Activated CD4-positive, alpha-beta T cell treated with anti-CD3 and anti-CD28 coated beads for 1 hour (primary cell): ENCODE measurements around the gene PHF8.

ENCODE experiments used
- DNase-seq: peaks from one replicate; pipeline ENCODE4 v3.0.0-alpha.2; 2020

Gene PHF8

DNA sequence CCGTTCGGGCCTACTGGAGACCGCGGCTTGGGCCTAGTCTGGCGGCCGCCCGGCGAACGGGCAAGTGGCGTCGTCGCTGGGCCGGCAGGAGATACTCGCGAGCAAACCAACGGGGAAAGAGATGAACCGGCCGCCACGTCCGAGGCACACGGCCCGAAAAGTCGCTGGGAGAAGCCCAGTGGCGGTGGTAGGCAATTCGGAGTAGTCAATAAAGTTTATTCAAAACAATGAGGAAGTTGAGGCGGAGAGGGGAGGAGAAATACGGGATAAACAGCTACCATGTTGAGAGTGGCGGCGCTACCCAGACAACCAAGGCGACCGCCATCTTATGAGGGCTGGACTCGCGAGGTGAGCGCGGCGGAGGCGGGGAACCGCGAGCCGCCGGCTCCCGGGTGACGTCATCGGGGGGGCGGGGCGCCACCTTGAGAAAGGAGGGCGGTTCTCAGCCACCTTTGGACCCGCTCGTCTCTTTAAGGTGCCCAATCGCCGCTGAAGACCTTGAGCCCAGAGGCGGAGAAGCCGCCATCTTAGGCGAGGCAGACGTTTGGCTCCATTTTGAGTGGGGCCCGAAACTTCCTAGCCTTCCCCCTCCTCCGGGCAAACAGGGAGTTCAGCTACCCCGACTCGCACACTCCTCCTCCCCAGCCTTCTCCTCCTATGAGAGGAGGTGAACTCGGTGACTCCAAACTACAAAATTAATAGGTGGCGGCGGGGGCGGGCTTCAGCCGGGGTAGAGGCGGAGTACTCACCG lies at the start of gene PHF8:
PHF8 (minus strand) TSS at position 348 of the 751 bp plus-strand sequence. CDS start 1,745 bp downstream, outside the sequence.
- peak; percentile 93 for DNase-seq

DNA sequence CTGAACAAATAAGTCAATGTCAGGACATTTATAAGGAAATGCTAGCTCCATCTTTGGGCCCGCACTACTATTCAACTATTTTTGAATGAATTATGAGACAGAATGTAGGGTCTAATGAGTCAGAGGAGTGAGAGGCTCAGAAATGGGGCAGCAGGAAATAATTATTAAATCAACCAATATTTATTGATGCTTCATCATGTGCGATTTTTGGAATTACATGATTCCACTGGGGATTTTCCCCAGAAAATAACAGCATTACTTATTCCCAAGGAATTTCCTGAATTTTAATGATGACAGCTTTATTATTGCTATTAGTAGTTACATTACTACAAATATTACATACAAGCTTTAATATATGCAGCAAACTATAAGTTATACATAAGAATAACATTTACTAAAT lies 49.3 kb upstream of the PHF8 start:
- no peak for DNase-seq

DNA sequence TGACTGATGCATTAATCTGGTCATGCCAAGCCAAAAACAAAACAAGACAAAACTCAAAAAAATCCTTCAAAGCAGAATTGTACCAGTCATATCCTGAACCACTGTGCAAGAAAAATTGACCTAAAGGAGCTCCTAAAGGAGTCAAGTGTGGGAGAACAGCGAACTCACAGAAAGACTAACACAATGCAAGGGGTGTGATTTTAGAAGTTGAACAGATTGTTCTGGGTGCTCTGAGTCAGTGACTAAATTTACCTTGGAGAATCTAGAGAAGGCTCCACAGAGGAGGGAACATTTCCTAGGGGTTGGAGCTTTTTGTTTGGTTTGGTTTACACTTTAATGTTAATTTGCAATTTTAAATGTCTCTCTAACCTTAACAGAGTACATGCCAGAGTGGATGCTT lies 48.9 kb upstream of the PHF8 start:
- DNase-seq, result no peak

DNA sequence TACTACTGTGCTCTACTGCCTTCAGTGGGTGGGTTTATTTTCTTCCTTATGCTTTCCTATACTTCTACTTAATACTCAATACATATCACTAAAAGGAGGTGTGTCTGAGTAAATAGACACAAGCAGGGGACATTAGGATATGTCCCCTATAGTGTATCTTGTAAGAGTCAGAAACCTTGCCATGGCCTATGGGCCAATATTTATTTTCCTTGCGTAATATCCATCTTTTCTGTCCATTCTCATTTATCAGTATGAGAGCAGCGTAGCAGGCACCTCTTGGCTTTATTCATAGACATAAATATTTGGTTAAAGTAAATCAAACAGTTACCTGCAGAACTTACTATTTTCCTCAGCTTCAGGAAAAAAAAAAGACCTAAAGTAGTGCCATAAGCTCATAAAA lies 46.6 kb upstream of the PHF8 start:
- no peak for DNase-seq

DNA sequence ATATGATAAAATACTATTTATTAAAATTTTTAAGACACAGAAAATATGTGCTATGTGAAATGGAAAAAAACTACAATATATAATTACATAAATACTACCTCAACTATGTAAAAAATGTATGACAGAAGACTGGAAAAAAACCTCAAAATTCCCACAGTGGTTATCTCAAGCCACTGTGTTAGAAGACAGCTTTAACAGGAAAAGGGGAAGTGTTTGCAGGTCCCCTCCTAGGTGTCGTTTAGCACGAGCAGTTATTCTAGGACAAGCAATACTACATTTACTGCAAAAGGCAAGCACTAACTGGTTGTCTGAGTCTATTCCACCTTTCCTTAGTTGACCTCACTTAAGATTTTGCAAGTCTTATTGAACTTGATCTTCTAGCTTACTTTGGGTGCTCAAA lies 44.9 kb upstream of the PHF8 start:
- DNase-seq, result no peak

DNA sequence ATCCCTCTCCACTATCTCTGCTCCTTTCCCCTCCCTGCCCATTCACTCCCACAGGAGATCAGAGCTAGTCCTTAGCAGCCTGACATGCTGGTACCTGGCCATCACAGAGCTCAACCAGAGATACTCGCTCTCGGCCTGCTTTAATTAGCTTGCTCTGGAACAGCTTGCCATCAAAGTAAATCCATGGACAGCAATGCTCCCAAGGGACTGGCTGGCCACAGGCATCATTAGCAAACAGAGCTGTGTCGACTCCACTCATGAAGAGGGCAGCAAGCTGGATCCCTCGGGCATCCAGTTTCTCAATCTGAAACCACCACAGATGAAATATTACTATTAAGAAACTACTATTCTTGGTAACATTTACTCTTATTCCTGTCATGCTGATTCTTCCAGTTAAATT lies 43.4 kb upstream of the PHF8 start:
- DNase-seq, result no peak

DNA sequence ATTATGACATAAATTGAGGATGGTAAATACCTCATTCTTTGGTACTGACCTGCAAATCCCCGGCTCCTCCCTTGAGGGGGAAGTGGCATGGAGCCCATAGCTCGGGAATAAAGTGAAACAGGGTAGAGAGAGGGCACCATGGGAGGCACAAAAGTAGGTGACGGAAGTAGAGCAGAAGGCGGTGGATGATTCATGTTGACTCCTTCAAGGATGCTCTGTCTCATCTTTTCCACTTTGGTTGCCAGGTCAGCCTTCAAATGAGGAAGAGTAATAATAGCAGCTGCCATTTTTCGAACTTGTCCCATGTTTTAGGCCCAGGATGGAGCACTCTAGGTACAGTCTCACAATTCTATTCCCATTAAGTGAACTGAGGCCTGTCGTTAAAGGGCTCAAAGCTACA lies 41.4 kb upstream of the PHF8 start:
- no peak for DNase-seq

DNA sequence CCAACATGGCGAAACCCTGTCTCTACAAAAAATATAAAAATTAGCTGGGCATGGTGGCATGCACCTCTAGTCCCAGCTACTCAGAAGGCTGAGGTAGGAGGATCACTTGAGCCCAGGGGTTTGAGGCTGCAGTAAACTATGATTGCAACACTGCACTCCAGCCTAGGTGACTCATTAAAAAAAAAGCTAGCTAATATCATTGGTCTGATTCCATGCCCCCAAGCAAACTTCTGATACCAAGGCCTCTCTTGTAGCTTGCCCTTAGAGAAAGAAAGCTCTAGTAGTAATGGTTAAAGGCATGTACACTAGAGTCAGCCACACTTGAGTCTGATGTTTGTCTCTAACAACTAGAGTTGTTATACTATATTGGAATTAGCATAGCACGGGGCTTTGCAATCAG lies 32.6 kb upstream of the PHF8 start:
- DNase-seq, result no peak

DNA sequence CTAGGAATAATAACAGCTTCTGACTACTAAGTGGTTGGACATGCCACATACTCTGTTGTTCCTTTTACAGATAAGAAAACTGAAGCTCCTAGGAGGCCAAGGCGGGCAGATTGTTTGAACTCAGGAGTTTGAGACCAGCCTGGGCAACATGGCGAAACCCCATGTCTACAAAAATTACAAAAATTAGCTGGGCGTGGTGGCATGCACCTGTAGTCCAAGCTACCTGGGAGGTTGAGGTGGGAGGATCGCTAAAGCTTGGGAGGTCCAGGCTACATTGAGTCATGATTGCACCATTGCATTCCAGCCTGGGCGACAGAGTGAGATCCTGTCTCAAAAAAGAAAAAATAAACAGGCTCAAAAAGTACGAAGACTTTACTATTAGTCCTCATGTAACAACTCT lies 30.6 kb upstream of the PHF8 start:
- no peak for DNase-seq

DNA sequence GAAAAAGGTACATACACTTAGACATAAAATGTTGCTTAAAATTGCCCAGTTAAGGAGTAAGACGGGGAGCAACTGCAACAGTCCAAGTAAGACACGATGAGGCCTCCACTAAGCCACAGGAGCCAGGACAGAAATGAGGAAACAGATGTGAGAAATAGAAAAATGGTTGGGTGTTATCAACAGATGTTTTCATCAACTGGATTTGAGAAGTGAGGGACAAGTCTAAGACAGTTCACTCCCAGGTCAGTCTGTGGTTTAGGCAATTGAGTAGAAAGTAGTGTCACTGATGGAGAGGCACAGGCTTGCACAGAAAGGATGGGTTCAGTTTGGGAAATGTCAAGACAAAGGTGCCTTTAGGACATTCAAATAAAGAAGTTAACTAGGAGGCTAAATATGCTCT lies 23.5 kb upstream of the PHF8 start:
- DNase-seq, result no peak

DNA sequence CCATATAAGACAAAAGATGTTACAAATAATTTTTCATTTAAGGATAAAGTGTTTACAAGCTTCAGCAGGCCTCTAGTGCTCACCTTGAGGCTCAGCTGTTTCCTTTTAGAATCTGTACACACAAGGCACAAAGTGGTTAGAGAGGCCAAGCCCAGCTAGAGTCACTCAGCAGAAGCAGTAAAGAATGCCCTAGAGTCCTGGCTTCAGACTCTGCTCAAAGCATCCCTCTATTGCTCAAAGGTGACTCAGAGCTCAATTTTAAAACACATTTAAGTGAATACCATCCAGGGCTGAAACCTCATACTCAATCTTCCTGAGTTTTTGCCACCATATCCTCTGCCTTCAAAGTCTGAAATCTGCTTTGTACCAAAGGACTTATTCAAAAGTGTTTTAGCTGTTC lies 22.6 kb upstream of the PHF8 start:
- DNase-seq, result no peak

DNA sequence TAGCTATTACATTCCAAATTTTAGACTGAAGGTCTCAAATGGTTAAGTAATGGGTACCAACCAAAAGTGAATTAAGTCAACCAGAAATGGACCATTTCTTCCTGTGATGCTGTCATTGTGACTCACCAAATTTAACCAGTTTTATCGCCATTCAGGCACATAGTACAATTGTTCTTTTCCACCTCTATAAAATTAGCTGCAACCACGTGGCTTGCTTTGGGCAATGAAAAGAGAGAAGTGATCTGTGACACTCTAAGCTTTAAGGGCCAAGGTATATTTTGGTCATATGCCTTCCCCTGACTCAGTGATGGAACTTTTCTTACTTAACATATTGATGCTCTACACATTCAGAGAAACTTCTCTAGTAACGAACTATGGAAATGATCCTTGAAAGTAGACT lies 20.3 kb upstream of the PHF8 start:
- no peak for DNase-seq

DNA sequence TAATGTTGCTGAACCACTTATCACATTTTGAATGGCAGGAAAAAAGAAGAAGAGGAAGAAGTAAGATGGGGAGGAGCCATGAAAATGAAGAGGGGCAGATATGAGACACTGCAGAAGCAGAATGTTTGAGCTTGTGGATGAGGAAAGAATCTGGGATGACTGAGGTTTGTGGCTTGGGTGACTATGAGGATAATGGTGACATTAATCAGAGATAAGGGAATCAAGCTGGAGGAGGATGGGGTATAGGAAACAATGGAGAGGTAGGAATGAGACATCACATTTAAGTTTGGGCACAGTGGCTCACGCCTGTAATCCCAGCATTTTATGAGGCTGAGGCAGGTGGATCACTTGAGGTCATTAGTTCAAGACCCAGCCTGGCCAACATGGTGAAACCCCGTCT lies 19.1 kb upstream of the PHF8 start:
- no peak for DNase-seq

DNA sequence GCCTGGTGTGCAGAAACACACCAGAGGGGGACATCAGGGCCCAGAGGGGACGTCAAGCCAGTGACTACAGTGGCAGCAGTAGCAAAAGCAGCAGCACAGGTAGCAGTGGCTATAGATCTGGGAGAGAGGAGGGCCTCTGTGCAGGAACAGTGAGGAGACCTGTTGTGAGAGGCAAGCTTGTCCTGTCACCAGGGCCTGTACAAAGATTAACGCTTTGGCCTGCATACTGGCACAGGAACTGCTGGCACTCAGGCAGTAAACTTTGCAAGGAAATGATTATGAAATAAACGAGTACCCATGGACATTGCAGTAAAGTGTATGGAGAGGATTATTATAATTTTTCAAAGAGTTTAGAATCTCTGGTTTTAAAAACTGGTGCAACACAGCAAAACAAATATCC lies 5.5 kb upstream of the PHF8 start:
- DNase-seq, result no peak

DNA sequence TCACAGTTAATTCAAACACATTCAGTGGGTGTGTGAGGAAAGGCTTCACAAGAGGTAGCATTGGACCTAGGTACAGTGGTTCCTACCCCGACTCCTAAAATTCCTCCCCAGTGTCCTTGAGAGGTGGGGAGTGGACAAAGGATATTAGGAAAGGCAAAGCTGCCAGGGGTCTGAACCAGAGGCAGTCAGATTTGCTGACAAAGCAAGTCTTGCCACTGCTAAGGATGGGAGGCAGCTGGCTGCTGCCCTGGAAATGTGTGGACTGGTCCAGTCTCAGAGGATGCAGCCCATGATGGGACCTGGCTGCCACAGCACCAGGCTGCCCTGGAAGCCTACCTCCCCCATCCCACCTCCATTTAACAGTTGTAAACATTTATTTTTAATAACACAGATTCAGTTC lies 4.1 kb upstream of the PHF8 start:
- DNase-seq, result no peak

DNA sequence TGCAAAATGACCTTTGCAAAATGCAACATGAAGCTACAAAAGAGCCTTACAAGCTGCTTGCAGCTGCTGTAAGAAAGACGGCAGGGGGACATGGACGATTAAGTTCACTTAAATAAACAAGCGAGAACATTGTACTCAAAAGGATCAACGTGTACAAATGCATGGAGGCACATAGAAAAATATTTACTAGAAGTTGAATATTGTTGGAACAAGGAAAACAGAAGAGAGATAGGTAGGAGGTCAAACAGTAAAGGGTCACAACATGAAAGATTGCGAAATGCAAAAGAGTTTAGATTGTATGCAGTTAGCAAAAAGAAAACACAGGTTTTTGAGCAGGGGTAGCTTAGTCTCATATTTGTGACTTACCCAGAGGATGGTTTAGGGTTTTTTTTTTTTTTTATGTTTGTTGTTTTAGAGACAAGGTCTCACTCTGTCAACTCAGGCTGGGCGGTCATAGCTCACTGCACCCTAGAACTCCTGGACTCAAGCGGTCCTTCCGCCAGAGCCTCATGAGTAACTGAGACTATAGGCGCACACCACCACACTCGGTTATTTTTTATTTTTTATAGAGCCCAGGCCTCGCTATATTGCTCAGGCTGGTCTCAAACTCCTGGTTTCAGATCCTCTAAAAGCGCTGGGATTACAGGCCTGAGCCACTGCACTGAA lies 1.4 kb upstream of the PHF8 start:
- no peak for DNase-seq

DNA sequence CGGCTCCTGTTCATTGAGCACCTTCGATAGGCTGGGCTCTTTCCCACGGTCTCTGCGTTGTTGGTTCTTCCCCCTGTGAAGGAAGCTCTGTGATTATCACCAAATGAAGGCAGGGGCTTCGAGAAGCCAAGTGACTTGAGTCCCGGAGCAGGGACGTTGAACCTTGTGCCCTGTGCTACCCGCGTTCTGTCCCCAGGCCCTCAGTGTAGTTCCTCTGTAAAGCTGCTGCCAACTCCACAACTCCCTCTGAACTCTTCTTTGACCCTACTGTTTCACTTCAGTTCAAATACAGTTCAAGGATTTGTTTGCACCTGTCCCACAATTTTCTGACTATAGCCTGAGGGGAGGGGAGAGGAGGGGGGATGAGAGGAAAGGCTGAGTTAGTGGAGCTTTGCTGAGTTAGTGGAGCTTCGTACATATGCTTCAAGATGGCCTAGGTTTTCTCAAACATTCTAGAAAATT lies 635 bp upstream of the PHF8 start:
- no peak for DNase-seq

DNA sequence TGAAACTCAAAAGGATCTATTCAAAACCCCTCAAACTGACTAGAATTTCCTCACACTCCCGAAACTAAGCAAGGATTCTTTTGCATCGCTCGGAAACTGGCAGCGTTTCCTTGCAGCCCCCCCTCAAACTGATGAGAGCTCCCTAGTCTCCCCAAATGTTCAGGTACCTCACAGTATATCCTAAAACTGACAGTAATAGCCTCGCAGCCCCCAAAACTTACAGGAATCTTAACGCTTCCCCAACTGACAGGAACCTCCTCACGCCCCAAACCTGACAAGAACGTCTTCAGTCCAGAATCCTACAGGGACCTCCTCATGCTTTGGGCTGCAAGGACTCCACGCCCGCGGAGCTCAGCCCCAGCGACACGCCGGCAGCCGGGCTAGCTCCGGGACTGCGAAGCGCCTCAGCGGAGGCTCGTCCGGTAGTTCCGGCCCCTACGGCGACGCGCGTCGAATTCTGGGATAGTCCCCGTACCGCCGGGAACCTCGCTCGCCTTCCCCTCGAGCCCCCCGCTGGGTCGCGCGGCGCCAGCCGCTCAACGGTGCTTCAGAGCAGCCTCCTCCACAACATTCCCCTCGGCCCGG lies 640 bp downstream of the PHF8 start:
- DNase-seq, result no peak

DNA sequence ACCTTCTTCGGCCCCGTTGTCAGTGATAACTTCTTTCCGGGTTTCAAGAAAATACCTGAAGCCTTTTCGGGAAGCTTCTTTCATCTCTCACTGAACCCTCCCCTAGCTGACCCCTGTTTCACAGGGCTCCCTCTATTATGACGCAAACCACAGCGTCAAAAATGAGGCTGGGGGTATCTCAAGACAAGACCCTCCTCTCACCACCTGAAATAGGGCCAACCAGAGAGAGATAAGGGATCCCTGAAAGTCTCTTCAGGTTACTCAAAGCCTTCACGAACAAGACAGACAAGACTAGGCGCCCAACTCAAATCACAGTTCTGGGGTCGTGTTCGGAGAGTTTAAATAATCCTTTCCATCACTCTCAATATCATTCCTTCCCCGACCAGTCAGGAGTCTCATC lies 1.2 kb downstream of the PHF8 start:
- DNase-seq, result no peak

DNA sequence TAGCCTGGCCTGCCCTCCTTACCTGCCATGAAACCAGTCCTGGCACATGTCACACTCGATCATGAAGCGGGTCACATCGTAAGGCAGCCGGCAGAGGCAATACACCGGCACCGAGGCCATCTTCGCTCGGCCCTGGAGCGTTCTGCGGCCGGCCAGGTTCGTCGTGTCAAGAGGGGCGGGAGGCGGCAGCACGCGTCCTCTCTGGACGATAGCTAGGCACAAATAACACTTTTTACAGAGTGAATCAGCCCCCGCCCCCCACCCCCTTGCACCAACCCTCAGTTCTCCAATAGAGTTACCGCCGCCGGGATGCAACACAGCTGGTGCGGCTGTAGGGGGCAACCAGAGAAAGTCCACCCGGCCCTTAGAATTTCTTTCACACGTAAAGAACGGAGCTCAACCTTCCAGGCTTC lies 1.7 kb downstream of the PHF8 start:
- peak; percentile 17 for DNase-seq

DNA sequence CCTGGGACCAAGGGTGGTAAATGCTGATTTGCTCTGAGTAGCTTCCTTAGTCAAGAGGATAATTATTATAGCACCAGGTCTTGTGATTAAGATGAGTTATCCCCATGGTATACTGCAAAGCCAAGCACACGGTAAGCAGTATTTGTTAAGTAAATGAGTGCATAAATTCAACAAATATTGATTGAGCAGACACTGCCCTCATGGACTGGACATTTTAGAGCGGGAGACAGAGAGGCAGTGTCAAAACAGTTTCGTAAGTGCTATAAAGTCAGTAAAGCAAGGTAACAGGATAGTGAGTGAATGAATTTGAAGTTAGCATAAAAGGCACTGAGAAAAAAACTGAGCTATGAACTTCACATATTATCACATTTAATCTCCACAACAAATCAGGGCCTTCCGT lies 13.9 kb downstream of the PHF8 start:
- no peak for DNase-seq

DNA sequence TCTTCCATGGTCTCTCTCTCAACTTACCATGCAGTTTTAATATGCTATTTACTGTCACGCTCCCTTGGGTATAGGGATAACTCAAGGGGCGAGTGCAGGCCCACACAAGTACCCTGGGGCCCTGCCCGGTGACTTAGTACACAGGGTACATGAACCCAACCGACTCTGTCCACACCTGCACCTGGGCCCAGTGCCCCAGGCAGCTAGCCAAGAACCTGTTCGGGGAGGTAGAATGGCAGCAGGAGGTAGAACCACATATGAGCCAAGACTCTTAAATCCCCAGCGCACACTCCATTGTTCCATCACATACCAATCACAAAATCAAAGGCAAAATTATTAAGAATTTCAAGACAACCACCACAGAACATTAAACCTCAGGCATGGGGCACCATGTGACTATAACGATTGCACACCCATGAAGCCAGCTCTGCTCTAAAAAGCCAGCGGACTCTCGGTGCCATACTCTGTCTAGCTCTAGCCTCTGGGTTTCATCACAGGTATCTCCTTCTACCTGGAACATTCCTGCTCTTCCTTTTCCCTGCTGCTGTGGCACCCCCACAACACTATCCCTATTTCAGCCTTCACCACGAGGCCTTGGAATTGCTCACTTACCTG lies 14.6 kb downstream of the PHF8 start:
- DNase-seq, result no peak

DNA sequence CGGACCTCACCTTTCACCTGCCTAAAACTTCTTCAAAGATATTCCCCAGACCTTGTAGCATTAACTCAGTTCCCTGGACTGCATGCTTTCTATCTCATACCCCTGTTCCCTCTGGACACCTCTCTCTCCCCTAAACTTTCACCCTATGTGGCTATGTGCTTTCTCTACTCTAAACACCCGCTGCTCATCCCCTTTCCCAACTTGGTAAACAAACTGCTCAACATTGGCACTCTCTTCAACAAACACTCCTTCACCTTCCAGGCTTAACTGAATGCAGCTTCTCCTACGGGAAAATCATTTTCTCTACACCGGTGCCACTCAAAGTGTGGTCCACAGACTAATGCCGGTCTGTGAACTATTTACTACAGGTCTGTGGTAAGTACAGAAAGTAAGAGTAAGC lies 19.9 kb downstream of the PHF8 start:
- no peak for DNase-seq
